Breast epithelium (tissue), 3 donors: ENCODE measurements around the gene IKBKE.

Experiments used
- CTCF ChIP-seq, 3 donors: fragments of 450-650 bp; IDR thresholded peaks; one replicate each; pipeline ENCODE4 v1.5.1; 2016 to 2017; ENCODE audit warnings: antibody characterized with exemption in 3 of 3, mild to moderate bottlenecking in 3 of 3, moderate library complexity in 3 of 3
- POLR2A ChIP-seq: fragments of 450-650 bp; IDR thresholded peaks from one replicate; pipeline ENCODE4 v1.6.1; 2016; ENCODE audit warnings: antibody characterized with exemption, mild to moderate bottlenecking, moderate library complexity
- POLR2AphosphoS5 ChIP-seq, 3 donors: sonication (generic); formaldehyde crosslinking; IDR thresholded peaks; one replicate each; pipeline ENCODE4 v1.6.1; 2017; ENCODE audit warnings: antibody characterized with exemption in 3 of 3

GRCh38 chr1:206512851-206513180 is 42.5 kb downstream of the IKBKE start:
- no peak for TF ChIP-seq CTCF (IDR thresholded peaks at IDR 0.05)
- TF ChIP-seq POLR2AphosphoS5 (IDR thresholded peaks at IDR 0.05), result no peak
- TF ChIP-seq POLR2A, result no peak
